H1 (cell line): Measurements from ENCODE around the gene GRAMD2A. TPM values are rescaled to one million over a fixed set of nuclear protein-coding genes. Genes with fewer than 3 reads are reported as not detected.

Experiments
- ASH2L ChIP-seq: fragments of 200-600, 300-600 bp; sonication (generic); IDR thresholded peaks from one replicate; pipeline ENCODE4 v1.7.1; 2017; ENCODE audit warnings: low read length
- BACH1 ChIP-seq: IDR thresholded peaks from 2 replicates; pipeline ENCODE4 v1.6.1; 2012; ENCODE audit warnings: low read length, improper control_type of control experiment
- BCL11A ChIP-seq, 2 experiments: IDR thresholded peaks; one replicate each; pipeline ENCODE4 v1.6.1; 2011; ENCODE audit warnings: low read depth in 2 of 2, low read length in 2 of 2, mild to moderate bottlenecking in 2 of 2
- EZH2 ChIP-seq: fragments of 200-600 bp; sonication (generic); IDR thresholded peaks from 2 replicates; pipeline ENCODE4 v1.7.1; 2012; ENCODE audit warnings: low read depth, mild to moderate bottlenecking, moderate library complexity, low read length, inconsistent platforms; ENCODE audit not compliant: severe bottlenecking
- GTF2F1 ChIP-seq: IDR thresholded peaks from 2 replicates; pipeline ENCODE4 v1.6.1; 2012; ENCODE audit warnings: low read depth, low read length, improper control_type of control experiment, borderline replicate concordance
- HDAC6 ChIP-seq: IDR thresholded peaks from one replicate; pipeline ENCODE4 v1.7.1; 2012; ENCODE audit warnings: low read depth, mild to moderate bottlenecking, inconsistent platforms, low read length, moderate library complexity
- SIRT6 ChIP-seq: IDR thresholded peaks from one replicate; pipeline ENCODE4 v1.7.1; 2012; ENCODE audit warnings: low read length, inconsistent platforms
- TEAD4 ChIP-seq: IDR thresholded peaks from 2 replicates; pipeline ENCODE4 v1.6.1; 2012; ENCODE audit warnings: low read depth, low read length, inconsistent platforms, mixed read lengths
- polyA plus RNA-seq, 7 experiments: library from polyadenylated mRNA; depleted of rRNA in 3 of 7; stranded (reverse) in 5 of 7; unstranded in 2 of 7; fragments of >200 nt in 5 of 7; fragments of 200-250 nt in 2 of 7; gene quantifications; 1 replicate in 5 of 7; 2 replicates in 1 of 7; 4 replicates in 1 of 7; pipeline versions ENCODE4 v1.2.1 to v1.2.3, GENCODE V29; 2011 to 2013; ENCODE audit warnings: missing spikeins in 2 of 7, mixed read lengths in 2 of 7
- total RNA-seq: library from RNA; stranded (reverse); fragmentation: NEBNext Ultra II Directional; extraction: Animal tissue kit (Norgen Biotek cat#: 25700); gene quantifications from 2 replicates; pipeline ENCODE4 v1.2.1, GENCODE V29; 2021

GRAMD2A gene
- total and polyA plus RNA-seq, 2 of the 8 experiments (the other 6 are each of a cell fraction or from before 2014, with no cell fraction given): 0.57 to 1.5 TPM

DNA sequence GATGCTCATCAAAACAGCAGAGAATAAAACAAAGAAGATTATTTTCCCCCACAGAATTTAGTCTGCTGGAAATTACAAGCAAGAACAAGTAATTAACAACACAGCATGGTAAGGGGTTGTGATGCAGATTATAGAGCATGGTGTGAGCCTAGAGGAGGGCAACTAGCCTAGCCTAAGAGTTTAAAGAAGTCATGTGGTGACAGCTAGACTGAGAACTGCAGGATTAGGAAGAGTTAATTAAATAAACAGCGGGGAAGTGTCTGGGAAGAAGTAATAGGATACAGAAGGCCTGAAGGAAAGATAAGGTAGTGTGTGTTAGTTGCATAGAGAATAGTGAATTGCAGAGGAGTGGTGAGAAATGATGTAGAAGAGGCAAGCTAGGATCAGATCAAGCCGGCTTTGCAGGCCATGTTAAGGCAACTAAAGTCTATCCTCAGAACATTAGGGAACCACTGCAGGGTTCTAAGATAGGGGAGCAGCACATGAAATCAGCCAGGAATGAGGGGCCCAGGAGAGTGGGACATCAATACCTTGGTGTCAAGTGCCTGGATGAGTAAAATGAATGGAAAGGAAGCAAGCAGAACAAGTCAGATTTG, 45.3 kb upstream of the GRAMD2A start (continued):
- TF ChIP-seq SIRT6: no peak
- no peak for TF ChIP-seq ASH2L
- TF ChIP-seq BACH1: no peak
- no peak for TF ChIP-seq EZH2
- TF ChIP-seq HDAC6: no peak
- TF ChIP-seq BCL11A (IDR thresholded peaks at IDR 0.05; ENCODE audit: low read depth in 2 of 2, low read length in 2 of 2): peak; percentile 95 to 97
- peak; percentile 17; the same call in 1 of the 2 replicates for TF ChIP-seq TEAD4
- TF ChIP-seq GTF2F1: no peak
